Right lobe of liver (tissue), 6 donors: ENCODE data around the gene PET100. TPM values are rescaled to one million over a fixed set of nuclear protein-coding genes. Genes with fewer than 3 reads are reported as not detected.

Experiments used
- ATAC-seq, 4 donors: fragments of 200-7000 bp; cut with Tn5 transposase; one replicate each; pipeline ENCODE4 v1.9.1; 2020; ENCODE audit warnings: mild to moderate bottlenecking in 4 of 4, moderate library complexity in 4 of 4
- DNase-seq, 3 donors: peaks; one replicate each; pipeline ENCODE4 v3.0.0-alpha.2; 2020
- H3K27ac ChIP-seq, 3 donors: fragments of 200-600 bp; one replicate each; pipeline ENCODE4 v1.8.0; 2022
- H3K27me3 ChIP-seq, 2 donors: fragments of 200-600 bp; one replicate each; pipeline ENCODE4 v1.8.0; 2022
- H3K36me3 ChIP-seq, 4 donors: fragments of 200-600 bp; sonication (generic) in 1 of 4; one replicate each; pipeline versions ENCODE4 v1.5.1 to v1.8.0; 2017 to 2022; ENCODE audit warnings: control low read depth in 1 of 4
- H3K4me1 ChIP-seq, 4 donors: fragments of 200-600 bp; sonication (generic) in 1 of 4; one replicate each; pipeline versions ENCODE4 v1.5.1 to v1.8.0; 2017 to 2022; ENCODE audit warnings: control low read depth in 1 of 4
- H3K4me3 ChIP-seq, 3 donors: fragments of 200-600 bp; one replicate each; pipeline ENCODE4 v1.8.0; 2022
- H3K9me3 ChIP-seq, 4 donors: fragments of 200-600 bp; sonication (generic) in 1 of 4; one replicate each; pipeline versions ENCODE4 v1.5.1 to v1.8.0; 2017 to 2022; ENCODE audit warnings: control low read depth in 1 of 4
- CTCF ChIP-seq, 4 donors: fragments of 200-600 bp in 3 of 4; fragments of 450-650 bp in 1 of 4; IDR thresholded peaks; one replicate each; pipeline versions ENCODE4 v1.5.1 to v1.8.0; 2016 to 2022; ENCODE audit warnings: antibody characterized with exemption in 4 of 4, mild to moderate bottlenecking in 2 of 4
- POLR2A ChIP-seq: fragments of 450-650 bp; IDR thresholded peaks from one replicate; pipeline ENCODE4 v1.6.1; 2017; ENCODE audit warnings: antibody characterized with exemption, mild to moderate bottlenecking
- WGBS: methylation state at CpG from one replicate; pipeline ENCODE4 v1.1.6; 2018; ENCODE audit warnings: low coverage, low lambda C conversion rate; ENCODE audit not compliant: insufficient coverage; ENCODE audit errors: missing lambda C conversion rate; 5-methylcytosine and 5-hydroxymethylcytosine counted together
- intact Hi-C, 2 donors: fragments of 100-400 bp; cut with DNase I; formaldehyde crosslinking; loops; one replicate each; pipeline versions ENCODE4 v1.11.2 to v1.14.1; 2022
- total RNA-seq, 6 experiments: library from RNA; depleted of rRNA in 2 of 6; stranded (reverse); fragments of >200 nt in 2 of 6; fragmentation: NEBNext Ultra II Directional in 3 of 6; extraction: Animal tissue kit (Norgen Biotek cat#: 25700) in 3 of 6; gene quantifications; one replicate each; pipeline versions ENCODE4 v1.1.0 to v1.2.4, GENCODE V29; 2016 to 2023
- donor health status: DM: no; HTN: yes; CAD: no.
- donor health status: DM: no; HTN: no; CAD: no.
- donor health status: DM: no; HTN: no; CAD: no.
- donor health status: DM: no; HTN: yes; CAD: no.
- donor health status: DM: no; HTN: yes; CAD: no.

The PET100 gene
- total RNA-seq, 6 experiments from 2014 or later = 6.8 to 83.9 (median 56.5) TPM

- intact Hi-C loops = no loop called here
- no peak for ATAC-seq
- Histone ChIP-seq H3K9me3 (no peaks in the 10 kb centered on the region), H3K36me3 (peaks cover 0 to 51% (median 21%) of the 10 kb centered on the region in 4 donors), H3K27me3 (no peaks in the 10 kb centered on the region), H3K27ac (no peak overlapping the region), H3K4me3 (no peak overlapping the region), H3K4me1 (peaks cover 0 to 23% (median 11%) of the 10 kb centered on the region in 4 donors)
- 71% methylated on average over 4 of the region's 16 CpGs for WGBS
- no peak for DNase-seq
- no peak for TF ChIP-seq CTCF (IDR thresholded peaks at IDR 0.05)
- no peak for TF ChIP-seq POLR2A
These were observed 6.5 kb upstream of the PET100 start for GRCh38 chr19:7622933-7623685.

- Histone ChIP-seq H3K36me3 (peaks cover 0 to 51% (median 21%) of the 10 kb centered on the region in 4 donors), H3K27me3 (no peaks in the 10 kb centered on the region), H3K9me3 (no peaks in the 10 kb centered on the region), H3K4me3 (no peak overlapping the region), H3K27ac (no peak overlapping the region), H3K4me1 (peaks cover 0 to 23% (median 11%) of the 10 kb centered on the region in 4 donors)
- DNase-seq (no peak), ATAC-seq (no peak)
- 98% methylated on average over 11 of the region's 39 CpGs for WGBS
- intact Hi-C loops = no loop called here
- TF ChIP-seq POLR2A (no peak), CTCF (IDR thresholded peaks at IDR 0.05) (no peak)
These were observed 5.6 kb upstream of the PET100 start for GRCh38 chr19:7623725-7624603.

GRCh38 chr19:7624810-7625209 lies 4.8 kb upstream of the PET100 start:
- ATAC-seq = no peak
- no peak overlapping the region for H3K27ac ChIP-seq
- H3K4me3 ChIP-seq = no peak overlapping the region
- DNase-seq = no peak
- peaks cover 0 to 17% (median 7%) of the 10 kb centered on the region in 4 donors for H3K4me1 ChIP-seq
- intact Hi-C loops = no loop called here
- 96% methylated on average over 5 of the region's 17 CpGs for WGBS
- no peak for TF ChIP-seq POLR2A
- no peak for TF ChIP-seq CTCF (IDR thresholded peaks at IDR 0.05)
- no peaks in the 10 kb centered on the region for H3K27me3 ChIP-seq
- H3K9me3 ChIP-seq = no peaks in the 10 kb centered on the region
- peaks cover 0 to 48% (median 20%) of the 10 kb centered on the region in 4 donors for H3K36me3 ChIP-seq

- no peaks in the 10 kb centered on the region for H3K9me3 ChIP-seq
- 92% methylated on average over 2 of the region's 34 CpGs for WGBS
- H3K4me3 ChIP-seq = no peak overlapping the region
- peaks cover 0 to 19% (median 4%) of the 10 kb centered on the region in 4 donors for H3K4me1 ChIP-seq
- no peak overlapping the region for H3K27ac ChIP-seq
- H3K27me3 ChIP-seq = no peaks in the 10 kb centered on the region
- intact Hi-C loops = no loop called here
- TF ChIP-seq CTCF (IDR thresholded peaks at IDR 0.05) (no peak), POLR2A (no peak)
- DNase-seq = no peak
- peaks cover 0 to 38% (median 14%) of the 10 kb centered on the region in 4 donors for H3K36me3 ChIP-seq
- ATAC-seq = no peak
These were observed 3.7 kb upstream of the PET100 start for GRCh38 chr19:7625763-7626372.
